Esophagus squamous epithelium (tissue), 4 donors: ENCODE data around the gene PAX6.

Experiments used
- CTCF ChIP-seq, 6 experiments: fragments of 450-650 bp in 4 of 6; fragments of 200-600 bp in 2 of 6; sonication (generic) in 2 of 6; IDR thresholded peaks; one replicate each; pipeline ENCODE4 v1.5.1; 2016 to 2019; ENCODE audit warnings: antibody characterized with exemption in 6 of 6, mild to moderate bottlenecking in 4 of 6, moderate library complexity in 4 of 6
- POLR2A ChIP-seq, 4 donors: fragments of 450-650 bp; IDR thresholded peaks; one replicate each; pipeline ENCODE4 v1.6.1; 2017; ENCODE audit warnings: antibody characterized with exemption in 4 of 4, mild to moderate bottlenecking in 4 of 4, moderate library complexity in 3 of 4

GRCh38 chr11:31802609-31802989 lies 8.5 kb downstream of the PAX6 start:
- no peak for TF ChIP-seq CTCF (IDR thresholded peaks at IDR 0.05)
- no peak for TF ChIP-seq POLR2A (IDR thresholded peaks at IDR 0.05)
